Vagina (tissue), 2 donors: ENCODE data around the gene INHA. TPM values are rescaled to one million over a fixed set of nuclear protein-coding genes. Genes with fewer than 3 reads are reported as not detected.

ENCODE experiments used
- DNase-seq, 2 donors: peaks; one replicate each; pipeline ENCODE4 v3.0.0-alpha.2; 2017; ENCODE audit errors: extremely low spot score in 2 of 2
- H3K27ac ChIP-seq: fragments of 200-600 bp; sonication (generic); one replicate; pipeline ENCODE4 v1.5.1; 2019
- H3K27me3 ChIP-seq: fragments of 200-600 bp; sonication (generic); one replicate; pipeline ENCODE4 v1.5.1; 2019
- H3K36me3 ChIP-seq, 2 donors: fragments of 200-600 bp; sonication (generic); one replicate each; pipeline ENCODE4 v1.5.1; 2017 to 2019
- H3K4me1 ChIP-seq: fragments of 200-600 bp; sonication (generic); one replicate; pipeline ENCODE4 v1.5.1; 2019
- H3K4me3 ChIP-seq, 2 donors: fragments of 200-600 bp; sonication (generic); 1 replicate in 1 of 2; 2 replicates in 1 of 2; pipeline ENCODE4 v1.5.1; 2016 to 2019
- H3K9me3 ChIP-seq: fragments of 200-600 bp; sonication (generic); one replicate; pipeline ENCODE4 v1.5.1; 2019
- CTCF ChIP-seq, 3 experiments: fragments of 450-650 bp in 2 of 3; fragments of 200-600 bp in 1 of 3; sonication (generic) in 1 of 3; IDR thresholded peaks; one replicate each; pipeline ENCODE4 v1.5.1; 2017 to 2019; ENCODE audit warnings: antibody characterized with exemption in 3 of 3, mild to moderate bottlenecking in 2 of 3, moderate library complexity in 2 of 3
- POLR2A ChIP-seq, 2 donors: fragments of 450-650 bp; IDR thresholded peaks; one replicate each; pipeline ENCODE4 v1.6.1; 2017; ENCODE audit warnings: antibody characterized with exemption in 2 of 2, mild to moderate bottlenecking in 2 of 2, moderate library complexity in 2 of 2
- POLR2AphosphoS5 ChIP-seq, 2 donors: sonication (generic); formaldehyde crosslinking; IDR thresholded peaks; one replicate each; pipeline ENCODE4 v1.9.0; 2017; ENCODE audit warnings: antibody characterized with exemption in 2 of 2, mild to moderate bottlenecking in 2 of 2, low read depth in 1 of 2; ENCODE audit not compliant: insufficient read depth in 1 of 2
- intact Hi-C: fragments of 100-400 bp; cut with DNase I; formaldehyde crosslinking; loops from one replicate; pipeline ENCODE4 v1.15.1; 2023
- total RNA-seq: library from RNA; depleted of rRNA; stranded (reverse); fragments of >200 nt; gene quantifications from one replicate; pipeline ENCODE4 v1.2.3, GENCODE V29; 2016

INHA gene
- total RNA-seq, 1 donor from 2014 or later = 0.74 TPM

DNA sequence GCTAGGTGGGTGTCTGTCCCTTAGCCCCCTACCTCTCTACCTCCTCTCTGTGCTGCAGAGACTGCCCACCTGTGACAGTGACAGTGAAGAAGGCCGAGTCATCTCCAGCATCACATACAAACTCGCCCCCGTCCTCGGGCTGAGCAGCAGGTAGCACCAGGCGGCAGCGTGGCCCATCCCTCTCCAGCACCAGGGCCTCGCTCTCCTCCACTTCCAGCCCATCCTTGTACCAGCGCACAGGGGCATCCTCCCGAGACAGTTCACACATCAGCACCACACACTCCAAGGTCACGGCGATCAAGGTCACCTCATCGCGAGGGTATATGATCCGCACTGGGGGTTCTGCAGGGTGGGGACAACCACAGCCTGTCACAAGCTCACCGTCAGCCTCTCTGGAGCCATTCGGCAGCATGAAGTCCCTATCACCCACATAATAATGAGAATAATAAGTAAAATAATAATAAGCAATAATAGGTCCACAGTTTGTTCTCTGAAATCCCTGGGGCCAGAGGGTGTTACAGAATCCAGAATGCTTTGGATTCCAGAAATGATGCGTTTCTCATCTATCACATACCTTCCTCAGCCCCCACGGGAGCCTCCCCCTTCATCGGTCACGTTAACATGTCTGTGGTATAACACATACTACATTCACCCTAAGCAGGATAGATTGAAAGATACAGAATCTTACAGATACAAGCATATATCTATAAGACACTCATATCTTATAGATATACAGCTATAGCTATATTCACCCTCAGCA is 12.8 kb upstream of the INHA start:
- no peak overlapping the region for H3K27ac ChIP-seq
- no peaks in the 10 kb centered on the region for H3K27me3 ChIP-seq
- H3K4me1 ChIP-seq = no peaks in the 10 kb centered on the region
- TF ChIP-seq POLR2A (IDR thresholded peaks at IDR 0.05) (no peak), CTCF (IDR thresholded peaks at IDR 0.05) (no peak), POLR2AphosphoS5 (IDR thresholded peaks at IDR 0.05; ENCODE audit: insufficient read depth in 1 of 2, low read depth in 1 of 2) (no peak)
- intact Hi-C loops = no loop called here
- no peaks in the 10 kb centered on the region for H3K9me3 ChIP-seq
- peaks cover 0 to 11% of the 10 kb centered on the region in 2 donors for H3K36me3 ChIP-seq
- DNase-seq = no peak
- H3K4me3 ChIP-seq = no peak overlapping the region

- TF ChIP-seq CTCF (IDR thresholded peaks at IDR 0.05) = peak in 2 of 3 experiments; percentile 31 to 48
- TF ChIP-seq POLR2A (IDR thresholded peaks at IDR 0.05) = no peak
- no peak for TF ChIP-seq POLR2AphosphoS5 (IDR thresholded peaks at IDR 0.05; ENCODE audit: insufficient read depth in 1 of 2, low read depth in 1 of 2)
- Histone ChIP-seq H3K4me3 (no peak overlapping the region), H3K36me3 (peaks cover 0 to 11% of the 10 kb centered on the region in 2 donors), H3K4me1 (no peaks in the 10 kb centered on the region), H3K27me3 (no peaks in the 10 kb centered on the region), H3K9me3 (no peaks in the 10 kb centered on the region), H3K27ac (no peak overlapping the region)
- intact Hi-C loops = no loop called here
- no peak for DNase-seq
Observed at GRCh38 chr2:219560037-219560892, 11.8 kb upstream of the INHA start.

DNA sequence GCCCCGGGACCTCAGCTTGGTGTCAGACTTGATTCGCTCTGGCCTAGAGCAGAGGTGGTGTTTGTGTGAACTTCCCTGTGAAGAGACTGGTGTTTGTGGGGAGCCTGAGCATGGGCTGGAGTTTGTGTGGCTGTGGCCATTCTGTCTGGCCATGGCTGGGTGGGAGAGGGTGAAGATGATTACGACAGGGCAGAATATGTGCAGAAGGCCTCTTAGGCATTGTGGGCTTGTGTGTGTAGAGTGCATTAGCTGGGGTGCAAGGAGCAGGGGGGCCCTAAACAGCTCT is 11.3 kb upstream of the INHA start:
- Histone ChIP-seq H3K36me3 (peaks cover 0 to 11% of the 10 kb centered on the region in 2 donors), H3K9me3 (no peaks in the 10 kb centered on the region), H3K4me3 (no peak overlapping the region), H3K27me3 (no peaks in the 10 kb centered on the region), H3K27ac (no peak overlapping the region), H3K4me1 (no peaks in the 10 kb centered on the region)
- no peak for DNase-seq
- intact Hi-C loops = no loop called here
- TF ChIP-seq POLR2A (IDR thresholded peaks at IDR 0.05) (no peak), POLR2AphosphoS5 (IDR thresholded peaks at IDR 0.05; ENCODE audit: insufficient read depth in 1 of 2, low read depth in 1 of 2) (no peak), CTCF (IDR thresholded peaks at IDR 0.05) (no peak)

- no peak for DNase-seq
- intact Hi-C loops = no loop called here
- TF ChIP-seq CTCF (IDR thresholded peaks at IDR 0.05) (no peak), POLR2AphosphoS5 (IDR thresholded peaks at IDR 0.05; ENCODE audit: insufficient read depth in 1 of 2, low read depth in 1 of 2) (no peak), POLR2A (IDR thresholded peaks at IDR 0.05) (no peak)
- Histone ChIP-seq H3K36me3 (peaks cover 0 to 11% of the 10 kb centered on the region in 2 donors), H3K4me1 (no peaks in the 10 kb centered on the region), H3K9me3 (no peaks in the 10 kb centered on the region), H3K27ac (no peak overlapping the region), H3K4me3 (no peak overlapping the region), H3K27me3 (no peaks in the 10 kb centered on the region)
Observed at GRCh38 chr2:219561179-219562048, 10.7 kb upstream of the INHA start.
